ENCODE measurements around the gene HDAC1. TPM values are rescaled to one million over a fixed set of nuclear protein-coding genes. Genes with fewer than 3 reads are reported as not detected.

Gene HDAC1
- total and polyA plus RNA-seq, 2 of the 4 experiments (the other 2 are of a cell fraction), result 95.5 to 139 TPM

GRCh38 chr1:32333251-32333963, 41.5 kb downstream of the HDAC1 start:
- no peaks in the 10 kb centered on the region for H3K9me3 ChIP-seq (ENCODE audit: control insufficient read depth, insufficient read depth, low read length)
- H3K9ac ChIP-seq (ENCODE audit: low read depth, low read length), result no peak overlapping the region; the same call in 1 of the 2 replicates
- H2BK15ac ChIP-seq (ENCODE audit: low read depth, low read length), result no peak overlapping the region
- no peak overlapping the region for H2BK20ac ChIP-seq (ENCODE audit: low read depth, low read length)
- no peak overlapping the region for H3K56ac ChIP-seq (ENCODE audit: extremely low read depth, insufficient read depth, low read length)
- no peak overlapping the region; the same call in 1 of the 2 replicates for H3K4me2 ChIP-seq (ENCODE audit: low read depth, low read length)
- BruUV-seq (replicated peaks), result TSS peak; percentile 78
- no peak overlapping the region for H3K4me3 ChIP-seq (ENCODE audit: insufficient read depth, low read depth, low read length)
- DNase-seq (no peak), ATAC-seq (ENCODE audit: low read depth) (no peak)
- no peak overlapping the region for H4K5ac ChIP-seq (ENCODE audit: low read depth, low read length)
- H3K4me1 ChIP-seq (ENCODE audit: control insufficient read depth, insufficient read depth, low read length), result peaks cover 6% of the 10 kb centered on the region
- H3K18ac ChIP-seq (ENCODE audit: low read depth, low read length), result no peak overlapping the region
- H3K9me1 ChIP-seq (ENCODE audit: insufficient read depth, low read length), result peaks cover 12% of the 10 kb centered on the region; the same call in 1 of the 2 replicates
- ChIA-PET CTCF (interaction anchor here (0.7 kb wide), 2 partner anchors 44 to 118 kb away, joined by 3 to 4 read pairs; no protein-coding TSS in a partner anchor), POLR2A (ENCODE audit: unreplicated experiment) (no interaction called here)
- H3K14ac ChIP-seq (replicated peaks; ENCODE audit: low read depth, low read length), result 0 out of 2 replicates have a peak overlapping the region, but pooled peaks have one; percentile 23
- H2AFZ ChIP-seq (replicated peaks; ENCODE audit: low read length, poor library complexity), result no peak overlapping the region
- no peak overlapping the region for H2AK9ac ChIP-seq (replicated peaks; ENCODE audit: low read depth, low read length, poor library complexity)
- peaks cover 34% of the 10 kb centered on the region for H4K20me1 ChIP-seq (ENCODE audit: insufficient read depth, low read length)
- no peak overlapping the region for H3K27ac ChIP-seq (ENCODE audit: insufficient read depth, low read length)
- no peaks in the 10 kb centered on the region for H3K27me3 ChIP-seq (ENCODE audit: control insufficient read depth, insufficient read depth, low read length)
- intact Hi-C loops (cut with micrococcal nuclease) (loop anchor here (5.0 kb wide), 1 partner anchor 91 kb away; no protein-coding TSS in a partner anchor), in situ Hi-C loops (cut with MboI; ENCODE audit: low sequenced_read_pairs) (no loop called here), dilution Hi-C loops (cut with HindIII; ENCODE audit: low sequenced_read_pairs, unreplicated experiment) (no loop called here)
- H3K79me1 ChIP-seq (ENCODE audit: low read depth in 1 of 2, low read length in 2 of 2), result peaks cover 19 to 64% of the 10 kb centered on the region in 2 experiments; a peak in 3 of 4 replicates
- H2BK5ac ChIP-seq (ENCODE audit: low read depth, low read length, poor library complexity, severe bottlenecking), result no peak overlapping the region
- TF ChIP-seq POLR2A (IDR thresholded peaks at IDR 0.05; ENCODE audit: low read depth, low read length), result no peak; the same call in 1 of the 2 replicates
- no peak for TF ChIP-seq NFE2L2 (IDR thresholded peaks at IDR 0.05; ENCODE audit: low read depth, low read length)
- no peak for TF ChIP-seq CTCF (conservative IDR thresholded peaks at IDR 0.05; ENCODE audit: low read depth, low read length)
- TF ChIP-seq MAZ (IDR thresholded peaks at IDR 0.05; ENCODE audit: borderline replicate concordance, low read depth, low read length), result no peak
- WGBS, 2 experiments (ENCODE audit: extremely low coverage in 2 of 2, insufficient read length in 1 of 2), result 83% methylated on average over 1 of the region's 3 CpGs; no CpG with 5 or more reads in 1 of the 2 experiments
- no peak overlapping the region for H4K8ac ChIP-seq (ENCODE audit: low read depth in 2 of 2, low read length in 2 of 2)
- H3K4ac ChIP-seq (ENCODE audit: low read depth, low read length), result no peak overlapping the region
- H3K23ac ChIP-seq (ENCODE audit: low read depth, low read length), result peak overlapping the region; percentile 60; the same call in 1 of the 2 replicates
- no peak overlapping the region for H2AK5ac ChIP-seq (ENCODE audit: low read depth, low read length)
- H2BK120ac ChIP-seq (ENCODE audit: low read depth, low read length), result no peak overlapping the region
- no peak overlapping the region for H4K91ac ChIP-seq (ENCODE audit: insufficient read depth, low read depth, low read length)
- peaks cover 57% of the 10 kb centered on the region for H3K36me3 ChIP-seq (ENCODE audit: control insufficient read depth, insufficient read depth, low read length)

Data from IMR-90 (cell line).